ENCODE measurements around the gene SLC5A11. TPM values are rescaled to one million over a fixed set of nuclear protein-coding genes. Genes with fewer than 3 reads are reported as not detected.
A peak's percentile ranks its signal among the peaks of the same experiment; 100 is the strongest.

The SLC5A11 gene
- total and polyA plus RNA-seq, 2 of the 13 experiments (the other 11 are each of a cell fraction or from before 2014, with no cell fraction given), result 1.2 to 3.3 TPM

DNA sequence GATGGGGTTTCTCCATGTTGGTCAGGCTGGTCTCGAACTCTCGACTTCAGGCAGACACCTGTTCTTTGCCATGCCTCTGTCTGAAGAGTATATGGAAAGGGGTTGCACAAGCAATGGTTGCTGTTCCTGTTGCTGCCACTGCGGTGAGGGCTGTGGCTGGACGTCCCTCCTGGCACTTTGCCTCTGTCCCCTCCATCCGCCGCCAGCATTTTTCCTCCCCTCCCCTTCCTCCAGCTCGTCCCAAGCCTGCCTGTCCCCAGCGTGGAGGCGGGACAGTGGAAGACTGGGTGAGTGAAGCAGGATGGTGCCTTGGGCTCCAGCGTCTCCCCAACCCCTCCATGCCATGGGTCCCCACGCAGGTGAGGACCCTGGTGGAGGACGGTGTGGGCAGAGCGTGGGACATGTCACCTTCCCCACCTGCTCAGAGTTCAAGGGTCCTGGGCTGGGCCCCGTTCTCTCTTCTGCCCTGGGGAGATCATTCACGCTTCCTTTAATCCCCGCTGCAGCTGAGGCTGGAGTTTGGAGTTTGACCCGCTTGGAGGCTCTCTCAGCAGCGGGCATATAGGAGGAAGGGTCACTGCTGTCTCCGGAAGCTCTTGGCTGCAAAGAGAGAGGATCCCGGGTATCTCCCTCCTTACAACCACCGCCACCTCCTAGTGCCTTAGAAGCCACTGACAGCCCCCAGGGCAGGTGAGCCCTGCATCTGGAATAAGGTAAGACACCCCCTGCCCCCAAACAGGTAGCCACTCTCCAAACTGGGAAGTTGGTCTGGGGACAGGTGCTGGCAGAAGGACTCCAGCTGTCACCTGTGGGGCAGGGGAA lies at the start of gene SLC5A11 (continued):
- TF ChIP-seq, protein P1, sequence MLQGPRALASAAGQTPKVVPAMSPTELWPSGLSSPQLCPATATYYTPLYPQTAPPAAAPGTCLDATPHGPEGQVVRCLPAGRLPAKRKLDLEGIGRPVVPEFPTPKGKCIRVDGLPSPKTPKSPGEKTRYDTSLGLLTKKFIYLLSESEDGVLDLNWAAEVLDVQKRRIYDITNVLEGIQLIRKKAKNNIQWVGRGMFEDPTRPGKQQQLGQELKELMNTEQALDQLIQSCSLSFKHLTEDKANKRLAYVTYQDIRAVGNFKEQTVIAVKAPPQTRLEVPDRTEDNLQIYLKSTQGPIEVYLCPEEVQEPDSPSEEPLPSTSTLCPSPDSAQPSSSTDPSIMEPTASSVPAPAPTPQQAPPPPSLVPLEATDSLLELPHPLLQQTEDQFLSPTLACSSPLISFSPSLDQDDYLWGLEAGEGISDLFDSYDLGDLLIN (CRISPR knock-in tag; IDR thresholded peaks at IDR 0.05; ENCODE audit: borderline replicate concordance), result no peak
- TF ChIP-seq, protein P2, sequence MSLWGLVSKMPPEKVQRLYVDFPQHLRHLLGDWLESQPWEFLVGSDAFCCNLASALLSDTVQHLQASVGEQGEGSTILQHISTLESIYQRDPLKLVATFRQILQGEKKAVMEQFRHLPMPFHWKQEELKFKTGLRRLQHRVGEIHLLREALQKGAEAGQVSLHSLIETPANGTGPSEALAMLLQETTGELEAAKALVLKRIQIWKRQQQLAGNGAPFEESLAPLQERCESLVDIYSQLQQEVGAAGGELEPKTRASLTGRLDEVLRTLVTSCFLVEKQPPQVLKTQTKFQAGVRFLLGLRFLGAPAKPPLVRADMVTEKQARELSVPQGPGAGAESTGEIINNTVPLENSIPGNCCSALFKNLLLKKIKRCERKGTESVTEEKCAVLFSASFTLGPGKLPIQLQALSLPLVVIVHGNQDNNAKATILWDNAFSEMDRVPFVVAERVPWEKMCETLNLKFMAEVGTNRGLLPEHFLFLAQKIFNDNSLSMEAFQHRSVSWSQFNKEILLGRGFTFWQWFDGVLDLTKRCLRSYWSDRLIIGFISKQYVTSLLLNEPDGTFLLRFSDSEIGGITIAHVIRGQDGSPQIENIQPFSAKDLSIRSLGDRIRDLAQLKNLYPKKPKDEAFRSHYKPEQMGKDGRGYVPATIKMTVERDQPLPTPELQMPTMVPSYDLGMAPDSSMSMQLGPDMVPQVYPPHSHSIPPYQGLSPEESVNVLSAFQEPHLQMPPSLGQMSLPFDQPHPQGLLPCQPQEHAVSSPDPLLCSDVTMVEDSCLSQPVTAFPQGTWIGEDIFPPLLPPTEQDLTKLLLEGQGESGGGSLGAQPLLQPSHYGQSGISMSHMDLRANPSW (CRISPR knock-in tag; IDR thresholded peaks at IDR 0.05; ENCODE audit: borderline replicate concordance), result peak; percentile 35; the same call in 1 of the 2 replicates
- 0 out of 2 replicates have a peak, but pooled peaks have one; percentile 76 for TF ChIP-seq ZNF83 (CRISPR knock-in tag; IDR thresholded peaks at IDR 0.05; ENCODE audit: borderline replicate concordance)
- TF ChIP-seq ZNF619 (CRISPR knock-in tag; IDR thresholded peaks at IDR 0.05), result peak; percentile 96; the same call in 1 of the 2 replicates
- TF ChIP-seq HNF4A (CRISPR knock-in tag; IDR thresholded peaks at IDR 0.05), result peak; percentile 87
- TF ChIP-seq MED13 (CRISPR knock-in tag; IDR thresholded peaks at IDR 0.05), result no peak
- 0 out of 2 replicates have a peak, but pooled peaks have one; percentile 49 for TF ChIP-seq TARDBP (CRISPR knock-in tag; IDR thresholded peaks at IDR 0.05)
- TF ChIP-seq, protein P3, sequence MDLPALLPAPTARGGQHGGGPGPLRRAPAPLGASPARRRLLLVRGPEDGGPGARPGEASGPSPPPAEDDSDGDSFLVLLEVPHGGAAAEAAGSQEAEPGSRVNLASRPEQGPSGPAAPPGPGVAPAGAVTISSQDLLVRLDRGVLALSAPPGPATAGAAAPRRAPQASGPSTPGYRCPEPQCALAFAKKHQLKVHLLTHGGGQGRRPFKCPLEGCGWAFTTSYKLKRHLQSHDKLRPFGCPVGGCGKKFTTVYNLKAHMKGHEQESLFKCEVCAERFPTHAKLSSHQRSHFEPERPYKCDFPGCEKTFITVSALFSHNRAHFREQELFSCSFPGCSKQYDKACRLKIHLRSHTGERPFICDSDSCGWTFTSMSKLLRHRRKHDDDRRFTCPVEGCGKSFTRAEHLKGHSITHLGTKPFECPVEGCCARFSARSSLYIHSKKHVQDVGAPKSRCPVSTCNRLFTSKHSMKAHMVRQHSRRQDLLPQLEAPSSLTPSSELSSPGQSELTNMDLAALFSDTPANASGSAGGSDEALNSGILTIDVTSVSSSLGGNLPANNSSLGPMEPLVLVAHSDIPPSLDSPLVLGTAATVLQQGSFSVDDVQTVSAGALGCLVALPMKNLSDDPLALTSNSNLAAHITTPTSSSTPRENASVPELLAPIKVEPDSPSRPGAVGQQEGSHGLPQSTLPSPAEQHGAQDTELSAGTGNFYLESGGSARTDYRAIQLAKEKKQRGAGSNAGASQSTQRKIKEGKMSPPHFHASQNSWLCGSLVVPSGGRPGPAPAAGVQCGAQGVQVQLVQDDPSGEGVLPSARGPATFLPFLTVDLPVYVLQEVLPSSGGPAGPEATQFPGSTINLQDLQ (CRISPR knock-in tag; IDR thresholded peaks at IDR 0.05), result no peak
- TF ChIP-seq, protein P4, sequence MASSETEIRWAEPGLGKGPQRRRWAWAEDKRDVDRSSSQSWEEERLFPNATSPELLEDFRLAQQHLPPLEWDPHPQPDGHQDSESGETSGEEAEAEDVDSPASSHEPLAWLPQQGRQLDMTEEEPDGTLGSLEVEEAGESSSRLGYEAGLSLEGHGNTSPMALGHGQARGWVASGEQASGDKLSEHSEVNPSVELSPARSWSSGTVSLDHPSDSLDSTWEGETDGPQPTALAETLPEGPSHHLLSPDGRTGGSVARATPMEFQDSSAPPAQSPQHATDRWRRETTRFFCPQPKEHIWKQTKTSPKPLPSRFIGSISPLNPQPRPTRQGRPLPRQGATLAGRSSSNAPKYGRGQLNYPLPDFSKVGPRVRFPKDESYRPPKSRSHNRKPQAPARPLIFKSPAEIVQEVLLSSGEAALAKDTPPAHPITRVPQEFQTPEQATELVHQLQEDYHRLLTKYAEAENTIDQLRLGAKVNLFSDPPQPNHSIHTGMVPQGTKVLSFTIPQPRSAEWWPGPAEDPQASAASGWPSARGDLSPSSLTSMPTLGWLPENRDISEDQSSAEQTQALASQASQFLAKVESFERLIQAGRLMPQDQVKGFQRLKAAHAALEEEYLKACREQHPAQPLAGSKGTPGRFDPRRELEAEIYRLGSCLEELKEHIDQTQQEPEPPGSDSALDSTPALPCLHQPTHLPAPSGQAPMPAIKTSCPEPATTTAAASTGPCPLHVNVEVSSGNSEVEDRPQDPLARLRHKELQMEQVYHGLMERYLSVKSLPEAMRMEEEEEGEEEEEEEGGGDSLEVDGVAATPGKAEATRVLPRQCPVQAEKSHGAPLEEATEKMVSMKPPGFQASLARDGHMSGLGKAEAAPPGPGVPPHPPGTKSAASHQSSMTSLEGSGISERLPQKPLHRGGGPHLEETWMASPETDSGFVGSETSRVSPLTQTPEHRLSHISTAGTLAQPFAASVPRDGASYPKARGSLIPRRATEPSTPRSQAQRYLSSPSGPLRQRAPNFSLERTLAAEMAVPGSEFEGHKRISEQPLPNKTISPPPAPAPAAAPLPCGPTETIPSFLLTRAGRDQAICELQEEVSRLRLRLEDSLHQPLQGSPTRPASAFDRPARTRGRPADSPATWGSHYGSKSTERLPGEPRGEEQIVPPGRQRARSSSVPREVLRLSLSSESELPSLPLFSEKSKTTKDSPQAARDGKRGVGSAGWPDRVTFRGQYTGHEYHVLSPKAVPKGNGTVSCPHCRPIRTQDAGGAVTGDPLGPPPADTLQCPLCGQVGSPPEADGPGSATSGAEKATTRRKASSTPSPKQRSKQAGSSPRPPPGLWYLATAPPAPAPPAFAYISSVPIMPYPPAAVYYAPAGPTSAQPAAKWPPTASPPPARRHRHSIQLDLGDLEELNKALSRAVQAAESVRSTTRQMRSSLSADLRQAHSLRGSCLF (CRISPR knock-in tag; IDR thresholded peaks at IDR 0.05; ENCODE audit: borderline replicate concordance), result no peak
- peak; percentile 84 for TF ChIP-seq CEBPG (CRISPR knock-in tag; IDR thresholded peaks at IDR 0.05)
- TF ChIP-seq KMT2B (CRISPR knock-in tag; IDR thresholded peaks at IDR 0.05), result 0 out of 2 replicates have a peak, but pooled peaks have one; percentile 22
- 0 out of 2 replicates have a peak, but pooled peaks have one; percentile 30 for TF ChIP-seq SIN3A (IDR thresholded peaks at IDR 0.05; ENCODE audit: borderline replicate concordance, low read depth, low read length)
- TF ChIP-seq, protein P5, sequence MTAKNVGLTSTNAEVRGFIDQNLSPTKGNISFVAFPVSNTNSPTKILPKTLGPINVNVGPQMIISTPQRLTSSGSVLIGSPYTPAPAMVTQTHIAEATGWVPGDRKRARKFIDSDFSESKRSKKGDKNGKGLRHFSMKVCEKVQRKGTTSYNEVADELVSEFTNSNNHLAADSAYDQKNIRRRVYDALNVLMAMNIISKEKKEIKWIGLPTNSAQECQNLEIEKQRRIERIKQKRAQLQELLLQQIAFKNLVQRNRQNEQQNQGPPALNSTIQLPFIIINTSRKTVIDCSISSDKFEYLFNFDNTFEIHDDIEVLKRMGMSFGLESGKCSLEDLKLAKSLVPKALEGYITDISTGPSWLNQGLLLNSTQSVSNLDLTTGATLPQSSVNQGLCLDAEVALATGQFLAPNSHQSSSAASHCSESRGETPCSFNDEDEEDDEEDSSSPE (CRISPR knock-in tag; IDR thresholded peaks at IDR 0.05), result peak; percentile 43; the same call in 1 of the 2 replicates
- TF ChIP-seq BCL6 (CRISPR knock-in tag; IDR thresholded peaks at IDR 0.05), result 0 out of 2 replicates have a peak, but pooled peaks have one; percentile 11
- peak; percentile 67 for TF ChIP-seq HOXA3 (CRISPR knock-in tag; IDR thresholded peaks at IDR 0.05)

All from HepG2 (cell line).